ENCODE data around the gene NGEF. TPM values are rescaled to one million over a fixed set of nuclear protein-coding genes. Genes with fewer than 3 reads are reported as not detected.
A peak's percentile ranks its signal among the peaks of the same experiment; 100 is the strongest.

Gene NGEF
- polyA plus RNA-seq, 3 donors: 2.1 to 3.5 (median 2.4) TPM

DNA sequence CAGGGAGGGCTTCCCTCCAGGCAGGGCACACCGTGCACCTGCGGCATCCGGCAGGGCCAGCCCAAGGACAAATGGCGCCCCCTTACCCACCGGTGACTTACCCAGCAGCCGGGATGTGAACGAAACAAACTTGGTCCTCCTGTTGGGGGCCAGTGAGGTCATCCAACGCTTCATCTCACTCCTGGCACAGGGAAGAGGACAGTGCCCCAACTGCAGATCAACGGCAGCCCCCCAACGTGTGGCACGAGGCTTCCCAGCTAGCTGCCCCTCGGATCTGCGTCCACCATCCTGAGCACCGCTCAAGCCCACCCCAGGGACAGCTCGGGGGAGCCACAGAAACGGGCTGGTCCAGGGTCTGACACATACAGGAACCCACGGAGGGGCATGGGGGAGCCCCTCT, 131.0 kb downstream of the NGEF start:
- DNase-seq (ENCODE audit: extremely low read depth in 1 of 11, low read depth in 9 of 11, low spot score in 4 of 11): no peak

DNA sequence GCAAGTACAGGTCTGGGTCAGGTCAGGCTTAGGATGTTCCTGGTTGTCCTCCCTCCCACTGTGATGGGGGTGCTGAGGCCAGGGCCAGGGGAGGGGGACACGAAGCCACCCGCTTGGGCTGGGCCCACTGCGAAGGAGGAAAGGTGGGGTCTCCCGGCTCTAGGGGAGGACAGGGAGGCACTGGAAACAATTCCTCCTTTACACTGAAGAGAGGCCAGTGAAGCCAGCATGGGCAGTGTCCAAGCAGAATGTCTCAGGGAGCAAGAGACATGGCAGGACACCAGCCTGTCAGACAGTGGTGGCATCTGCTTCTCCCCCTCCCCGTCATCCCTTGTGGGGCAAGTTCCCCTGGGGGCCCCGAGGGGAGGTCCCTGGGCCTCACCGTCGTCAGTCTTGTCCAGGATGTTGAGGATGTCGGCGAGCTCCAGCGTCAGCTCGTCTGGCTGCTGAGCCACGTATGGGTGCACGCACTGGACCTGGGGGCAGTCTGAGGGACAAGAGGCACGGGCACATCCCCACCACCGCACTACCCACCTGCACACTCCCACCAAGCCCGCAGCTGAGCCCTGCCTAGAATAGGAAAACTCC, 132.2 kb downstream of the NGEF start:
- DNase-seq (ENCODE audit: extremely low read depth in 1 of 11, low read depth in 9 of 11, low spot score in 4 of 11): no peak

DNA sequence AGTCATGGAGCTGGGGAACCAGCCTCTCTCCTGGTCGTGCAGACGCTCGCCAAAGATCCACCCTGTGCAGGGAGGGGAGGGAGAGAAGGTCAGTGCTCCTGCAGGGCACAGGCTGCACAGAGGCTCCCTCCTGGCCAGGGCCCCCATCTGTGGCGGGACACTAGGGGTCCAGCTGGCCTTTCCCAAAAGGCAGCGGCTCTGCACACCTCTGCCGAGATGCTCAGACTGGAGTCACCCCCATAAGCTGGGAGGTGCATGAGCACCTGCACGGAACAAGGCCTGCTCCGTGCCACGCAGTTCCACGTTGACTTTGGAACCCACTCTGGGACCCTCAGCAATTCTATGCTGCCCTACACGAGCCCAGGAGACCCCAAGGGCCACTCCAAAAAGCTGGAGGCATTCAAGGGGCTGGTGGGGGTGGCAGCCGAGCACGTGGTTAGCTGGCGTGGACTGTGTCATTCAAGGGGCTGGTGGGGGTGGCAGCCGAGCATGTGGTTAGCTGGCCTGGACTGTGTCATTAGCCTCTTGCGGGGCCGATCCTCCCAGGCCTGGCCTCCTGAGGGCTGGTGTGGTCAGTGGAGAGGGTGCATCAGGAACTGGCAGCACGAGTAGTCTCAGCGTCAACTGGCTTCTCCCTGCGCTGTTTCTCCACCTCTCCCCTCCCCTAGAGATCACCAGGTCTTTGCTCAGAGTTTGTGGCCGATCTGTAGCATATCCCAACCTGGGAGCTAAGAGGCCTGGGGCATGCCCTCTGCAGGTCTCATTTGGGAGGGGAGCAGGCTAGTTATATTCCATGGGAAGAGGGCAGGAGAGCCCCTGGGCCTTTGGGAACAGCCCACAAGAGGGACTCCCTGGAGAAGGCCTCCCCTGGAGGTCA, 133.2 kb downstream of the NGEF start:
- no peak for DNase-seq (ENCODE audit: extremely low read depth in 1 of 11, low read depth in 9 of 11, low spot score in 4 of 11)

GRCh38 chr2:232878855-232879617, 134.0 kb downstream of the NGEF start:
- no peak for DNase-seq (ENCODE audit: extremely low read depth in 1 of 11, low read depth in 9 of 11, low spot score in 4 of 11)

DNA sequence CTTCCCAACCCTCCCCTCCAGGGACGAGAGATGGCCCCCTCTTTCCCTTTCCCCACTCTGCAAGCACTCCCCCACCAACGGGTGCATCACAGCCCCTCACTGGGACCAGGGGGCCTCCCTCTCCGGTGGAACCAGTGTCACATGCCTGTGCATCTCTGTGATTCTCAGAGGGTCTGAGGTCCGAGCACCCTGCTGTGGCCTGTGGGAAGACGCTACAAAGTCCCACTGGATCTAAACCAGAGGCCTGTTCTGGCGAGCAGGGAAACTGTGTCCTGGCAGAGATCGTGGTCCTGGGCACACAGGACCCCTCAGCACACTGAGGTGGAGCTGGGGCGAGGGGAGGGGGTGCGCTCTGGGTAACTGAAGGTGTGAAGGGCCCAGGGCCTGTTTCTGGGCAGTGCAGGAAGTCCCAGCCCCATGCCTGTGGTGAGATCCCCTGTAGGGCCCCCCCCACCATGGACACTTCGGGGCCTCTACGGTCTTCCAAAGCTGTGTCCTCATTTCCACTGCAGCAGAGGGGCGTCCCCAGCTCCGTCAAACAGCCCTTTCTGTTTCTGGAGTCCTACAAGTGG, 135.0 kb downstream of the NGEF start:
- DNase-seq (ENCODE audit: extremely low read depth in 1 of 11, low read depth in 9 of 11, low spot score in 4 of 11): no peak

DNA sequence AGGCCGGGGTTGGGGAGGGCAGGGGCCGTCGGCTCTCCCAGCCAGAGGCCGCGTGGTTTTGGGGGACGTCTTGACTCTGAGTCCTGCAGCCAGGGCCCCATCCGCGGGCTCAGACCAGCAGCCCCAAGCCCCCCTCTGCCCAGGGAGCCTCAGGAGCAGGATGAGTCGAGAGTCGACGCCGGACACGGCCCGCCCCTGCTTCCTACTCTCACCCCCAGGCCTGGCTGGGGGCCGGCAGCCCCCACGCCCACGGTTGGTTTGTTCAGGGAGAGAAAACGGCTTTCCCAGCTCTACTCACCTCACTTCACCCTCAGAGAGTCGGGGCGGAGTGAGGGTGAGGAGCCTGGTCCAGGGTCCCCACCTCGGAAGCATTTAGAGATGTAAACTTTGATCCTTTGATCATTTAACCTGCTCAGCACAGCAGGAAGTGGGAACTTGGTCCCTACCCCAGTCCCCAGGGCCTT, 136.0 kb downstream of the NGEF start:
- DNase-seq (ENCODE audit: extremely low read depth in 1 of 11, low read depth in 9 of 11, low spot score in 4 of 11): no peak

- peak in 3 of 11 donors; percentile 25 to 38 (median 31) for DNase-seq (ENCODE audit: extremely low read depth in 1 of 11, low read depth in 9 of 11, low spot score in 4 of 11)
These were observed 136.7 kb downstream of the NGEF start for GRCh38 chr2:232876161-232876977.

GRCh38 chr2:232875256-232876121, 137.6 kb downstream of the NGEF start:
- no peak for DNase-seq (ENCODE audit: extremely low read depth in 1 of 11, low read depth in 9 of 11, low spot score in 4 of 11)

GRCh38 chr2:232874677-232875223, 138.3 kb downstream of the NGEF start:
- DNase-seq (ENCODE audit: extremely low read depth in 1 of 11, low read depth in 9 of 11, low spot score in 4 of 11): no peak

- DNase-seq (ENCODE audit: extremely low read depth in 1 of 11, low read depth in 9 of 11, low spot score in 4 of 11): no peak
These were observed 139.0 kb downstream of the NGEF start for GRCh38 chr2:232873909-232874641.

- DNase-seq (ENCODE audit: extremely low read depth in 1 of 11, low read depth in 9 of 11, low spot score in 4 of 11): no peak
These were observed 139.7 kb downstream of the NGEF start for GRCh38 chr2:232873292-232873908.

GRCh38 chr2:232872826-232873225, 140.2 kb downstream of the NGEF start:
- DNase-seq (ENCODE audit: extremely low read depth in 1 of 11, low read depth in 9 of 11, low spot score in 4 of 11): no peak

DNA sequence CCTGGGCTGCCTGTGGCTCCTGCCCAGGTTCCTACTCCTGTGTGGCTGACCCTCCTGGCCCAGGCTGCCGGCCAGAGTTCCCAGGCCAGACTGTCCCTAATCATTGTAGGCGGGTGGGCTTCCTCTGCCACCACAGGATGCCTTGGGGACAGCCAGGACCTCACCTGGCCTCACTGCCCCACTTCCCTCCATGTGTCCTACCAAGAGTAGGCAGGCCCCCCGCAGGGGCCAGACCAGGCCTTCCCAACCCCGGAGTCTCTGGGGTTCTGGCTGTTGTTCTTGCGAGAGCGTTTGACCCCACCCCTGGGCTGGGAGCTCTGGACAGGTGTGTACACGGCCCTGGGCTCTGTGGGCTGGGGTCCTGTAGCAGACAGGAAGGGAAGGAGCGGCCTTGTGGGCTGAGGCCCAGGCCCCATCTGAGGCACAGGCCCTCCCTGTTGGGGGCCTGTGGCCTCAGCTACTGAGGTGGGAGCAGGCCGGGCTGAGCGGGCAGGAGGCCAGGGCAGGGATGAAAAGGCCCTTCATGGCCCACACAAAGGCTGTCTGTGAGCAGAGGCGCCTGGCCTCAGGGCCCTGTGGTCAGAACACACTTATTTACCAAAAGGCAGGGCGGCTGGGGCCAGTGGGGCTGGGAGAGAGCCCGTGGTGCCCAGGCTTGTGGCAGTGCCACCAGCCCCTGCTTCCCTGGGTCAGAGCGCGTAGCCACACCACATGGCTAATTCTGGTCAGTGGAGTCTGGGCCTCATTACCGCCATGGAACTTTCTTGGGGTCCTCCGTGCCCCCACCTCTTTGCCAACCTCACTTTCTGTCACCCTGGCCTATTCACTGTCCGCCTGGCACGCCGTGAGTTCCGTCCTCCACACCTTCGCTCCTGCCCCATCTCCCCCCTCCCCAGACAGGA, 141.0 kb downstream of the NGEF start:
- DNase-seq (ENCODE audit: extremely low read depth in 1 of 11, low read depth in 9 of 11, low spot score in 4 of 11): no peak

DNA sequence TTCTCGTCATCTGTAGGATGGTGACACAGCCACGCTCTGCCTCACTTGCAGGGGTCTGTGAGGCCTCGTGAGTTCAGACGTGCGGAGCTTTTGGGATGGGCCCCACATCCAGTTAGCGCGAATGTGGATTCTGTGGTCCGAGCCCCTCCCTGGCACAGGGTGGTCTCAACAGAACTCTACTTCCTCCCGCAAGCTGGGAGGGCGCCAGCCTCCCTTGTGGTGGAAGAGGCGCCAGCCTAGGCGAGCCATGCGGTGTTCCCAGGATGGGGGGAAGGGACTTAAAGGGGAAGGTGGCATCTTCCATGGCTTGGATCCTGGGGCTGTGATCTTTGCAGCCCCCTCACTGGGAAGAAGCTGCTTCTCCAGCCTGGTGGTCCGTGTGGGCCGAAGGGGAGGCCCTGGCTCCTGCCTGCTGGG, 141.6 kb downstream of the NGEF start:
- no peak for DNase-seq (ENCODE audit: extremely low read depth in 1 of 11, low read depth in 9 of 11, low spot score in 4 of 11)

DNA sequence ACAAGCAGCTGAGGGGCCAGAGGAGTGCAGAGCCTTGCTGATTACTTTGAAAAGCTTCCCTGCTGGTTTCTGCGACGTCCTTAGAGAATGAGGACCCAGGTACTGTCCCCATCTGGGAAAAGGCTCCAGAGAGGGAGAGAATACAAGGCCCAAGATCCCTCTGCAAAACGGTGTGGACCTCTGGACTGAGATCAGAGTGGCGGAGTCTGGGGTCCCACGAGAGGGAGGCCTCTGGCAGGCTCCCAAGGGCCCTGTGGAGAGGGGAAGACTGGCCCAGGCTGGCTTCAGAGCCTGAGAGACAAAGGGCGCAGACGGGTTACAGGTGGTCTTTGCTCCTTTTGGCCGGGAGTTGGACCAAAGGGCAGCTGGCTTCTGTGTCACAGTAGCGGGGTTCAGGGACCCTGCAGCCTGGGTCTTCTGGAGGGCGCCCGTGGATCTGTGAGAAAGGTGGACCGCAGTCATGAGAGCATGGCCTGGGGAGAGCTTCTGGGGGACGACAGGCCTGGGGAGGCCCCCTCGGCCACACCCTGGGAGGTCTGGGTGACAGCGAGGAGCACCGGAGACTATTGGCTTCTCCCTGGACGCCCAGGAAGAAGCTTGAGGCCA, 142.2 kb downstream of the NGEF start:
- DNase-seq (ENCODE audit: extremely low read depth in 1 of 11, low read depth in 9 of 11, low spot score in 4 of 11): no peak
